ENCODE data around the gene BARX2.

- TF ChIP-seq CTCF (IDR thresholded peaks at IDR 0.05) = no peak
- no peak for TF ChIP-seq POLR2A (IDR thresholded peaks at IDR 0.05)
Measured at GRCh38 chr11:129383060-129383459, 7.4 kb downstream of the BARX2 start.

Measured in adrenal gland (tissue), 5 donors.